Gastrocnemius medialis (tissue), 4 donors: ENCODE measurements around the gene RPS6KC1. TPM values are rescaled to one million over a fixed set of nuclear protein-coding genes. Genes with fewer than 3 reads are reported as not detected.
"Not testable (repeated sequence)": the region's sequence is repeated elsewhere in the genome, so short reads cannot be mapped to it uniquely, and the experiment has no call there.

Experiments
- ATAC-seq, 2 donors: fragments of 150-250 bp; one replicate each; pipeline ENCODE4 v1.9.1; 2016
- DNase-seq, 2 donors: peaks; one replicate each; pipeline ENCODE4 v3.0.0-alpha.2; 2019
- H3K27ac ChIP-seq, 4 donors: fragments of 200-600 bp; sonication (generic); 1 replicate in 1 of 4; 2 replicates in 3 of 4; pipeline ENCODE4 v1.5.1; 2016 to 2018; ENCODE audit warnings: mild to moderate bottlenecking in 2 of 4, moderate library complexity in 1 of 4
- H3K27me3 ChIP-seq, 3 donors: fragments of 200-600 bp; sonication (generic) in 2 of 3; 1 replicate in 1 of 3; 2 replicates in 2 of 3; pipeline versions ENCODE4 v1.5.1 to v1.6.0; 2016 to 2019; ENCODE audit warnings: mild to moderate bottlenecking in 1 of 3, moderate library complexity in 1 of 3
- H3K36me3 ChIP-seq, 2 donors: fragments of 200-600 bp; sonication (generic) in 1 of 2; one replicate each; pipeline ENCODE4 v1.5.1; 2017 to 2018
- H3K4me1 ChIP-seq, 2 donors: fragments of 200-600 bp; sonication (generic) in 1 of 2; one replicate each; pipeline ENCODE4 v1.5.1; 2016 to 2017; ENCODE audit warnings: mild to moderate bottlenecking in 2 of 2
- H3K4me3 ChIP-seq, 4 donors: fragments of 200-600 bp; sonication (generic) in 3 of 4; 1 replicate in 1 of 4; 2 replicates in 3 of 4; pipeline ENCODE4 v1.5.1; 2016 to 2019; ENCODE audit warnings: mild to moderate bottlenecking in 2 of 4
- H3K9me3 ChIP-seq, 3 donors: fragments of 200-600 bp; sonication (generic) in 2 of 3; 1 replicate in 1 of 3; 2 replicates in 2 of 3; pipeline ENCODE4 v1.5.1; 2016 to 2019
- POLR2A ChIP-seq, 2 donors: fragments of 450-650 bp; IDR thresholded peaks; one replicate each; pipeline ENCODE4 v1.6.1; 2017; ENCODE audit warnings: antibody characterized with exemption in 2 of 2, mild to moderate bottlenecking in 2 of 2, moderate library complexity in 2 of 2
- in situ Hi-C, 4 donors: fragments of 200-750 bp; cut with MboI; loops; one replicate each; pipeline versions ENCODE4 v1.15.0 to v1.8.0; 2017; ENCODE audit warnings: low sequenced_read_pairs in 4 of 4
- intact Hi-C: fragments of 100-400 bp; cut with DNase I; formaldehyde crosslinking; loops from one replicate; pipeline ENCODE4 v1.15.1; 2023; ENCODE audit warnings: low total_unique reads
- total RNA-seq, 4 donors: library from RNA; depleted of rRNA; stranded (reverse); fragments of >200 nt; gene quantifications; one replicate each; pipeline versions ENCODE4 v1.1.0 to v1.2.3, GENCODE V29; 2016
- TF ChIP-seq, protein P1 (sequence below), 5 experiments: fragments of 450-650 bp in 3 of 5; fragments of 200-600 bp in 2 of 5; sonication (generic) in 2 of 5; IDR thresholded peaks in 4 of 5; conservative IDR thresholded peaks in 1 of 5; 1 replicate in 4 of 5; 2 replicates in 1 of 5; pipeline ENCODE4 v1.5.1; 2016 to 2019; ENCODE audit warnings: antibody characterized with exemption in 5 of 5, mild to moderate bottlenecking in 3 of 5, moderate library complexity in 3 of 5

Gene RPS6KC1
- total RNA-seq, 4 donors from 2014 or later = 14.5 to 22.2 (median 16.2) TPM

- H3K4me3 ChIP-seq = no peak overlapping the region
- DNase-seq (no peak), ATAC-seq (no peak)
- intact Hi-C loops (no loop called here), in situ Hi-C loops (no loop called here)
- TF ChIP-seq POLR2A (IDR thresholded peaks at IDR 0.05) = no peak
- TF ChIP-seq, protein P1, sequence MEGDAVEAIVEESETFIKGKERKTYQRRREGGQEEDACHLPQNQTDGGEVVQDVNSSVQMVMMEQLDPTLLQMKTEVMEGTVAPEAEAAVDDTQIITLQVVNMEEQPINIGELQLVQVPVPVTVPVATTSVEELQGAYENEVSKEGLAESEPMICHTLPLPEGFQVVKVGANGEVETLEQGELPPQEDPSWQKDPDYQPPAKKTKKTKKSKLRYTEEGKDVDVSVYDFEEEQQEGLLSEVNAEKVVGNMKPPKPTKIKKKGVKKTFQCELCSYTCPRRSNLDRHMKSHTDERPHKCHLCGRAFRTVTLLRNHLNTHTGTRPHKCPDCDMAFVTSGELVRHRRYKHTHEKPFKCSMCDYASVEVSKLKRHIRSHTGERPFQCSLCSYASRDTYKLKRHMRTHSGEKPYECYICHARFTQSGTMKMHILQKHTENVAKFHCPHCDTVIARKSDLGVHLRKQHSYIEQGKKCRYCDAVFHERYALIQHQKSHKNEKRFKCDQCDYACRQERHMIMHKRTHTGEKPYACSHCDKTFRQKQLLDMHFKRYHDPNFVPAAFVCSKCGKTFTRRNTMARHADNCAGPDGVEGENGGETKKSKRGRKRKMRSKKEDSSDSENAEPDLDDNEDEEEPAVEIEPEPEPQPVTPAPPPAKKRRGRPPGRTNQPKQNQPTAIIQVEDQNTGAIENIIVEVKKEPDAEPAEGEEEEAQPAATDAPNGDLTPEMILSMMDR (IDR thresholded peaks at IDR 0.05 in 4 of 5, conservative IDR thresholded peaks at IDR 0.05 in 1 of 5) = no peak
- H3K27ac ChIP-seq = no peak overlapping the region
- peaks cover 0 to 5% of the 10 kb centered on the region in 2 donors for H3K36me3 ChIP-seq
- H3K4me1 ChIP-seq = peaks cover 0 to 9% of the 10 kb centered on the region in 2 donors
- H3K9me3 ChIP-seq = no peaks in the 10 kb centered on the region
- no peaks in the 10 kb centered on the region for H3K27me3 ChIP-seq
Observed at GRCh38 chr1:213110349-213111300, 59.6 kb downstream of the RPS6KC1 start.

DNA sequence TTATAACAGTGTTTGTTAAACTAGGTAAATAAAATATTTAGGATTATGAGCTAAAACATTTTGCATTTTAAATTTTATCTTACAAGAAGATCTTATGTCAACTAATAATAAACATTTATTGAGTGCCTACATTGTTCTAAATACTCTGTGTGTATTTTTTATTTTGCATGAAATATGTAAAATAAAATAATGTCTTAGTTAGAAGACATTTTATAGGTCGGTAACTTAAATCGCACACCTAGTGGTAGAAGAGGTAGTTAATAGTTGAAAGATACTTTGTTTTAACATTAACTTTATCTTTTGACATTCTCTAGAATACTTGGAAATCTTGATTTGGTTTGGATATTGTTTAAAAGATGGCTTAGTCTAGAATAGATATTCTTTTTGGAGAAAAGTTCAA lies 60.5 kb downstream of the RPS6KC1 start:
- intact Hi-C loops = no loop called here
- no peak for DNase-seq
- Histone ChIP-seq H3K4me1 (peaks cover 0 to 9% of the 10 kb centered on the region in 2 donors), H3K36me3 (peaks cover 0 to 5% of the 10 kb centered on the region in 2 donors), H3K27ac (no peak overlapping the region), H3K4me3 (no peak overlapping the region), H3K27me3 (no peaks in the 10 kb centered on the region), H3K9me3 (no peaks in the 10 kb centered on the region)
- no peak for ATAC-seq
- TF ChIP-seq, protein P1 (IDR thresholded peaks at IDR 0.05 in 4 of 5, conservative IDR thresholded peaks at IDR 0.05 in 1 of 5) = no peak
- no peak for TF ChIP-seq POLR2A (IDR thresholded peaks at IDR 0.05)
- in situ Hi-C loops = no loop called here

- H3K4me1 ChIP-seq, intact Hi-C loops, H3K9me3 ChIP-seq, ATAC-seq, DNase-seq, H3K27ac ChIP-seq, in situ Hi-C loops, H3K4me3 ChIP-seq, H3K36me3 ChIP-seq, H3K27me3 ChIP-seq: not testable (repeated sequence)
Observed at GRCh38 chr1:213112723-213113122, 61.7 kb downstream of the RPS6KC1 start.

DNA sequence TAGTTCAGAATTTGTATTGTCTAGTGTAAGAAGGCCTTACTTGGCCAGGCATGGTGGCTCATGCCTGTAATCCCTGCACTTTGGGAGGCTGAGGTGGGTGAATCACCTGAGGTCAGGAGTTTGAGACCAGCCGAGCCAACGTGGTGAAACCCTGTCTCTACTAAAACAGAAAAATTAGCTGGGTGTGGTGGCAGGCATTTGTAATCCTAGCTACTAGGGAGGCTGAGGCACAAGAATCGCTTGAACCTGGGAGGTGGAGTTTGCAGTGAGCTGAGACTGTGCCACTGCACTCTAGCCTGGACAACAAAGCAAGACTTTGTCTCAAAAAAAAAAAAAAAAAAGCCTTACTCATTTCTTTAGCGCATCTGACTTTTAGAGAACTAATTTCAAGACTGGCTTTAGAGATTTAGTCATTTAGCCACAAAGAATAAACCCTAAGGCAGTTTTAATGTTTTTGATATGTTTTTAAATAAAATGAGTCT lies 66.7 kb downstream of the RPS6KC1 start:
- H3K4me1 ChIP-seq, DNase-seq, ATAC-seq, H3K27me3 ChIP-seq, H3K4me3 ChIP-seq, H3K36me3 ChIP-seq, H3K9me3 ChIP-seq, intact Hi-C loops, in situ Hi-C loops, H3K27ac ChIP-seq: not testable (repeated sequence)

DNA sequence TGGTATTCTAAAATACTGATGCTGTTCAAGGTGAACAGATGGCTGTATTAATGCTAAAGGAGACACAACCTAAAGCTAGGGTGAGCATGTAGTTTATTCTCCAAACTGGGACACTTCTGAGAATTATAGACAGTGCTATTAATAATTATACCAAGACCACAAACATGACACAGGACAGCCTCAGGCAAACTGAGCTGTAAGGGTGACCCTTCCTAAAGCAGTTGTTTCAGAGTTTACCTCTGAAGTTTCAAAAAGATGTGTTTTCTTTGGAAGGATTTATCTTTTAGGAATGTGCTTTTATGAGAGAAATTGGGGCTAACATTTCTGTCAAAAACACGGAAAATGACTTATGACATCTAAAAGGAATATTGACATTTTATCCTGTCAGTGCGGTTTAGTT lies 68.8 kb downstream of the RPS6KC1 start:
- no peak for ATAC-seq
- in situ Hi-C loops (no loop called here), intact Hi-C loops (loop anchor here (10.0 kb wide), 2 partner anchors 125 to 255 kb away; no protein-coding TSS in a partner anchor)
- H3K27me3 ChIP-seq = no peaks in the 10 kb centered on the region
- no peak overlapping the region for H3K4me3 ChIP-seq
- no peaks in the 10 kb centered on the region for H3K36me3 ChIP-seq
- no peak overlapping the region for H3K27ac ChIP-seq
- TF ChIP-seq POLR2A (IDR thresholded peaks at IDR 0.05) = no peak
- TF ChIP-seq, protein P1 (IDR thresholded peaks at IDR 0.05 in 4 of 5, conservative IDR thresholded peaks at IDR 0.05 in 1 of 5) = no peak
- peaks cover 0 to 8% of the 10 kb centered on the region in 2 donors for H3K4me1 ChIP-seq
- no peaks in the 10 kb centered on the region for H3K9me3 ChIP-seq
- no peak for DNase-seq
